CD4-positive, alpha-beta T cell (primary cell): ENCODE measurements around the gene OR5AU1. TPM values are rescaled to one million over a fixed set of nuclear protein-coding genes. Genes with fewer than 3 reads are reported as not detected.

Experiments
- ATAC-seq: fragments of 200-7000 bp; cut with Tn5 transposase; one replicate; pipeline ENCODE4 v1.10.0; 2022; ENCODE audit warnings: mild to moderate bottlenecking; ENCODE audit not compliant: poor library complexity
- CTCF ChIA-PET: fragments of 350-600 bp; sonication (Branson Sonifier 250); formaldehyde crosslinking; loops from one replicate; lab custom pipeline; 2021; ENCODE audit warnings: antibody characterized with exemption, inconsistent platforms; lab: Charles Lee
- POLR2A ChIA-PET: fragments of 350-600 bp; sonication (Branson Sonifier 250); formaldehyde crosslinking; loops from one replicate; lab custom pipeline; 2021; ENCODE audit warnings: antibody characterized with exemption, inconsistent platforms; lab: Charles Lee
- DNase-seq, 14 experiments: peaks; one replicate each; pipeline ENCODE4 v3.0.0-alpha.2; 2013 to 2020; ENCODE audit warnings: mixed read lengths in 2 of 14
- H3K27ac ChIP-seq, 2 donors: one replicate each; pipeline versions ENCODE4 v1.5.1 to v1.7.0; 2013; ENCODE audit warnings: low read length in 2 of 2, low read depth in 1 of 2, mild to moderate bottlenecking in 1 of 2
- H3K27me3 ChIP-seq, 2 experiments: 1 replicate in 1 of 2; 2 replicates in 1 of 2; pipeline versions ENCODE4 v1.6.1 to v1.7.0; 2013; ENCODE audit warnings: low read length in 2 of 2, control low read depth in 1 of 2, mild to moderate bottlenecking in 1 of 2, moderate library complexity in 1 of 2; ENCODE audit not compliant: insufficient read depth in 2 of 2, control insufficient read depth in 1 of 2
- H3K36me3 ChIP-seq: one replicate; pipeline ENCODE4 v1.6.1; 2013; ENCODE audit warnings: low read length, control low read depth; ENCODE audit not compliant: insufficient read depth
- H3K4me1 ChIP-seq: one replicate; pipeline ENCODE4 v1.6.1; 2013; ENCODE audit warnings: low read length, control low read depth; ENCODE audit not compliant: insufficient read depth
- H3K4me3 ChIP-seq: one replicate; pipeline ENCODE4 v1.5.1; 2013; ENCODE audit warnings: mild to moderate bottlenecking, low read length, moderate library complexity
- H3K9me3 ChIP-seq, 2 experiments: 1 replicate in 1 of 2; 2 replicates in 1 of 2; pipeline versions ENCODE4 v1.6.1 to v1.7.0; 2013; ENCODE audit warnings: low read length in 2 of 2, mild to moderate bottlenecking in 2 of 2, control low read depth in 1 of 2, moderate library complexity in 1 of 2; ENCODE audit not compliant: control insufficient read depth in 1 of 2, insufficient read depth in 1 of 2
- H3K27ac Mint-ChIP-seq: one replicate; pipeline ENCODE4 v1.8.0; 2020; ENCODE audit warnings: mixed read lengths
- H3K27me3 Mint-ChIP-seq: one replicate; pipeline ENCODE4 v1.8.0; 2021; ENCODE audit warnings: mixed read lengths
- H3K36me3 Mint-ChIP-seq: one replicate; pipeline ENCODE4 v1.8.0; 2021; ENCODE audit warnings: low read depth, mixed read lengths
- H3K4me1 Mint-ChIP-seq: one replicate; pipeline ENCODE4 v1.8.0; 2021; ENCODE audit warnings: low read depth, mixed read lengths
- H3K4me3 Mint-ChIP-seq: one replicate; pipeline ENCODE4 v1.8.0; 2020; ENCODE audit warnings: mild to moderate bottlenecking, mixed read lengths
- H3K9me3 Mint-ChIP-seq: one replicate; pipeline ENCODE4 v1.8.0; 2020; ENCODE audit warnings: mixed read lengths
- CTCF ChIP-seq: fragments of 200-600 bp; IDR thresholded peaks from one replicate; pipeline ENCODE4 v1.8.0; 2022; ENCODE audit warnings: antibody characterized with exemption, mild to moderate bottlenecking
- intact Hi-C, 2 experiments: fragments of 100-400 bp; cut with DNase I in 1 of 2; cut with micrococcal nuclease in 1 of 2; formaldehyde crosslinking; loops; one replicate each; pipeline versions ENCODE4 v1.15.1 to v1.9.0; 2023 to 2025; cut with DNase I, micrococcal nuclease
- total RNA-seq, 174 experiments: library from RNA in 2 of 174; stranded (reverse) in 2 of 174; gene quantifications; one replicate each; pipeline ENCODE4 v1.2.3 and lab custom pipeline; 2021 to 2026

Gene OR5AU1
- total RNA-seq, 2 experiments from 2014 or later, result not detected

GRCh38 chr14:21182166-21182565, 26.3 kb upstream of the OR5AU1 start:
- Histone ChIP-seq H3K36me3 (no peaks in the 10 kb centered on the region), H3K4me1 (no peaks in the 10 kb centered on the region), H3K27me3 (no peaks in the 10 kb centered on the region), H3K27ac (no peak overlapping the region), H3K9me3 (peaks cover 7 to 15% of the 10 kb centered on the region in 2 experiments), H3K4me3 (no peak overlapping the region)
- ChIA-PET CTCF (no interaction called here), POLR2A (no interaction called here)
- intact Hi-C loops, result no loop called here
- DNase-seq (no peak), ATAC-seq (no peak)
- peaks cover 17% of the 10 kb centered on the region for H3K27me3 Mint-ChIP-seq
- TF ChIP-seq CTCF, result no peak
- no peaks in the 10 kb centered on the region for H3K36me3 Mint-ChIP-seq
- H3K27ac Mint-ChIP-seq, result no peak overlapping the region
- peaks cover 2% of the 10 kb centered on the region for H3K9me3 Mint-ChIP-seq
- no peaks in the 10 kb centered on the region for H3K4me1 Mint-ChIP-seq
- H3K4me3 Mint-ChIP-seq, result no peak overlapping the region

DNA sequence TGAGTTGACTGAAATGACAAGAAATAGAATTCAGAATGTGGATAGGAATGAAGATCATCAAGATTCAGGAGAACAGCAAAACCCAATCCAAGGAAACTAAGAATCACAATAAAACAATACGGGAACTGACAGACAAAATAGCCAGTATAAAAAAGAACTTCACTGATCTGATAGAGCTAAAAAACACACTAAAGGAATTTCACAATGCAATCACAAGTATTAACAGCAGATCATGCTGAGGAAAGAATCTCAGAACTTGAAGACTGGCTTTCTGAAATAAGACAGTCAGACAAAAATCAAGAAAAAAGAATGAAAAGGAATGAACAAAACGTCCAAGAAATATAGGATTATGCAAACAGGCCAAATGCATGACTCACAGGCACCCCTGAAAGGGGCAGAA, 15.3 kb upstream of the OR5AU1 start:
- no peaks in the 10 kb centered on the region for H3K9me3 Mint-ChIP-seq
- intact Hi-C loops, result no loop called here
- TF ChIP-seq CTCF, result no peak
- DNase-seq, result no peak
- no peak for ATAC-seq
- H3K27me3 ChIP-seq, result peaks cover 8 to 12% of the 10 kb centered on the region in 2 experiments
- no peak overlapping the region for H3K4me3 ChIP-seq
- ChIA-PET POLR2A (no interaction called here), CTCF (no interaction called here)
- peaks cover 0 to 9% of the 10 kb centered on the region in 2 experiments for H3K9me3 ChIP-seq
- peaks cover 10% of the 10 kb centered on the region for H3K27me3 Mint-ChIP-seq
- no peak overlapping the region for H3K27ac Mint-ChIP-seq
- no peaks in the 10 kb centered on the region for H3K36me3 ChIP-seq
- H3K4me1 ChIP-seq, result no peaks in the 10 kb centered on the region
- H3K27ac ChIP-seq, result no peak overlapping the region
- H3K4me3 Mint-ChIP-seq, result no peak overlapping the region
- H3K4me1 Mint-ChIP-seq, result no peaks in the 10 kb centered on the region
- H3K36me3 Mint-ChIP-seq, result no peaks in the 10 kb centered on the region

GRCh38 chr14:21169573-21169972, 13.7 kb upstream of the OR5AU1 start:
- intact Hi-C loops, result no loop called here
- H3K36me3 ChIP-seq, result no peaks in the 10 kb centered on the region
- DNase-seq (no peak), ATAC-seq (no peak)
- no peaks in the 10 kb centered on the region for H3K4me1 Mint-ChIP-seq
- peaks cover 8 to 12% of the 10 kb centered on the region in 2 experiments for H3K27me3 ChIP-seq
- no peaks in the 10 kb centered on the region for H3K36me3 Mint-ChIP-seq
- H3K9me3 ChIP-seq, result peaks cover 0 to 9% of the 10 kb centered on the region in 2 experiments
- no peak overlapping the region for H3K27ac ChIP-seq
- TF ChIP-seq CTCF, result no peak
- no peak overlapping the region for H3K4me3 ChIP-seq
- no peaks in the 10 kb centered on the region for H3K9me3 Mint-ChIP-seq
- CTCF ChIA-PET, result no interaction called here
- POLR2A ChIA-PET, result no interaction called here
- H3K27me3 Mint-ChIP-seq, result peaks cover 14% of the 10 kb centered on the region
- H3K27ac Mint-ChIP-seq, result no peak overlapping the region
- H3K4me3 Mint-ChIP-seq, result no peak overlapping the region
- no peaks in the 10 kb centered on the region for H3K4me1 ChIP-seq
